Stimulated activated CD4-positive, alpha-beta T cell treated with anti-CD3 and anti-CD28 coated beads, Interleukin-2, amount 100 ng/mL, for 24 hours (primary cell): ENCODE data around the gene MRM3.
"Not testable (repeated sequence)": the region's sequence is repeated elsewhere in the genome, so short reads cannot be mapped to it uniquely, and the experiment has no call there.

Experiments used
- DNase-seq, 2 donors: peaks; one replicate each; pipeline ENCODE4 v3.0.0-alpha.2; 2020

The MRM3 gene

DNA sequence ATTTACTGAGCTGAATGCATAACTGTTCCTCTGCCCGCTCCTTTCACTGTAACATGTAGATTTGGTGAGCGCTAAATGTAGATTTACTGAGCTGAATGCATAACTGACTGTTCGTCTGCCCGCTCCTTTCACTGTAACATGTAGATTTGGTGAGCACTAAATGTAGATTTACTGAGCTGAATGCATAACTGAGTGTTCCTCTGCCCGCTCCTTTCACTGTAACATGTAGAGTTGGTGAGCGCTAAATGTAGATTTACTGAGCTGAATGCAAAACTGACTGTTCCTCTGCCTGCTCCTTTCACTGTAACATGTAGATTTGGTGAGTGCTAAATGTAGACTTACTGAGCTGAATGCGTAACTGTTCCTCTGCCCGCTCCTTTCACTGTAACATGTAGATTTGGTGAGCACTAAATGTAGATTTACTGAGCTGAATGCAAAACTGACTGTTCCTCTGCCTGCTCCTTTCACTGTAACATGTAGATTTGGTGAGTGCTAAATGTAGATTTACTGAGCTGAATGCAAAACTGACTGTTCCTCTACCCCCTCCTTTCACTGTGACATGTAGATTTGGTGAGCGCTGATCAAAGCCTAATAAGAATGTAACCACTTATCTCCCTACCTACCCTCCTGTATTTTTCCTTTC lies 26.7 kb upstream of the MRM3 start:
- DNase-seq: not testable (repeated sequence)

DNA sequence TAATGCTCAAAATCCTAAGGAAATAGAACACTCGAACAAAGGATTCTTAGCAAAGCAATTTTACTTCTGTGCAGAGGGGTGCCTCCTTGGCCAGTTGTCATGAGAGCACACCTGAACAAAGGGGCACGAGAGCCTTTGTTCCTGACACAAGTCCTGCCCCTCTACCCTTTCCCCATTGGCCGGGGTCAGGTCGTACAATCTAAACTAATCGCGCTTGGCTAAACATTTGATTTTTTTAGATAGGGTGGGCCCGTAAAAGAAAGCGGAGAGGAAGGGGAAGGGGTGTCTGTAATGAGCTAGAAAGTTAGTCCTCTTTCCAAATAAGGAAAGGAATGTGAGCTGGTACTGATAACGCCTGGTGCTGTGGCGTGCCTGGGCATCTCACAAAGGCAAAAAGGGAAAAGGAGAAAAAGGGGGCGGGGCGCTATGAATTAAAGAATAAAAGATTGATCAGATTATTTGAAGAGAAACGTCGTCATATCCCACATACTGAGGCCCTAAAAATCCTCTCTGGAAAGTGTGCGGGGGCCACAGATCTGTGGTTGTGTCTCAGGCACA lies 26.1 kb upstream of the MRM3 start:
- DNase-seq: not testable (repeated sequence)

DNA sequence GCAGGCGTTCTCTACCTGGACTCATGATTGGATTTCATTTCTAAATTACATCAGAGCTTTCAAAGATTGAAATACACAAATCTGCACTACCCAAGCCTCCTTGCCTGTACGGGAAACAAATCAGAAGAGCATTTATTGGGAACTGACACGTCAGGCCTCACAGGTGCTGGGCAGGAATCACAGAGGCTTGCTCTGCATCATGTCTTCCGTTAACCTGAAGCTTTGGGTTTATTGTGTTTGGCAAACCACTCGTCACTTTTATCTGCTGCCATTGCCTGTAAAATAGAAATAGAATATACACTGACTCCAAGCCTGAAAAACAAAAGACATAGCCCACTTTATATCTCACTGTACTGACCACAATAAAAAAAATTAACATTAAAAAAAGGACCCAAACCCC lies 22.2 kb upstream of the MRM3 start:
- DNase-seq: no peak

DNA sequence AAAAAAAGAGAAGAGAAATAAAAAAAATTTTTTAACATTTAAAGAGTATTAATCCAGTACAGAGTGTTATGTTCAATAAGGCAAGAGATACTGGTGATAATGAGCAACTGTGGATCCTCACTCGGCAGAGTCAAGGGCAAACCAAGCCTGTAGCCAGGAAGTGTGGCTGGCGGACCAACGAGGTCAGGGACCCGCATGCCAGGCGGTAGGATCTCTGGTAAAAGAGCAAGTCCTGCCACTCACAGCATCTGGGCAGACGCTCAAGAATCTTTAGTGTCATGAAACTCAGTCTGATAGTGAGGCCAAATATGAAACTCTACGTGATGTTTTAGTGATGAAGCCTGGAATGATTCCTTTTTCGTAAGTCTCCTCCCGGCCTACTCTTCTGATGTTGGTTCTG lies 21.8 kb upstream of the MRM3 start:
- DNase-seq: no peak

DNA sequence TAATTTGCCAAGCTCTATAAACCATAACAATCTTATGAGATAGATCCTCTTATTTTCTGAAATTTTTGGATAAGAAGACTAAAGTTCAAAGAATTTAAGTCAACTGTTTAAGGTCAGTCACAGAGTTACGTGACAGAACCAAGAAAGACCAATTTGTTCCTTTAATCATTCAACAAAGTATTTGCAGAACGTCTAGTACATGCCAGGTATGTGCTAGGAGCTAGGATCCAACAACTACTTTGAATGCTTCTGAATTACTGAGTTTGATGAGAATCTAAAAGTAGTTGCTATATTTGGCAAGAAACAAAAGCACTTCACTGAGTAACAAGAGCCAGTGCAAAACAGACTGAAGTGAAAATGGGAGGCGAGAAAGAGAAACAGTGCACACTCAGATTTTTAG lies 15.1 kb upstream of the MRM3 start:
- DNase-seq: no peak

DNA sequence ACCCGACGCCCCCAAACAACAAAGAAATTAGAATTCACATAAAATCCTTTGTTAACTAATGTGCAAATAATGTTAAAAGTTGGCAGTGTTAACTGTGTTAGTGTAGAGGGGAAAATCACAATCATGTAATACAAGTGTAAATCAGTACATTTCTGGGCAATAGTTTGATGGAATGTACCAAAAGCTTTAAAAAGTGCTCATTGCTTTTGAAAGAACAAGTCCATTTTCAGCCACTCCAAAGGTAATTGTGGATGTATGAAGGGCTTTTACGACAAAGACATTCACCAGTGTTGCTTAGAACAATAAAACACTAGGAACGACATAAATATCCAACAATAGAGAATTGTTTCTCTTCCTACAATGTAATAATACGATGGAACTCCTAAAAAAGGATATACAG lies 9.1 kb upstream of the MRM3 start:
- no peak for DNase-seq

DNA sequence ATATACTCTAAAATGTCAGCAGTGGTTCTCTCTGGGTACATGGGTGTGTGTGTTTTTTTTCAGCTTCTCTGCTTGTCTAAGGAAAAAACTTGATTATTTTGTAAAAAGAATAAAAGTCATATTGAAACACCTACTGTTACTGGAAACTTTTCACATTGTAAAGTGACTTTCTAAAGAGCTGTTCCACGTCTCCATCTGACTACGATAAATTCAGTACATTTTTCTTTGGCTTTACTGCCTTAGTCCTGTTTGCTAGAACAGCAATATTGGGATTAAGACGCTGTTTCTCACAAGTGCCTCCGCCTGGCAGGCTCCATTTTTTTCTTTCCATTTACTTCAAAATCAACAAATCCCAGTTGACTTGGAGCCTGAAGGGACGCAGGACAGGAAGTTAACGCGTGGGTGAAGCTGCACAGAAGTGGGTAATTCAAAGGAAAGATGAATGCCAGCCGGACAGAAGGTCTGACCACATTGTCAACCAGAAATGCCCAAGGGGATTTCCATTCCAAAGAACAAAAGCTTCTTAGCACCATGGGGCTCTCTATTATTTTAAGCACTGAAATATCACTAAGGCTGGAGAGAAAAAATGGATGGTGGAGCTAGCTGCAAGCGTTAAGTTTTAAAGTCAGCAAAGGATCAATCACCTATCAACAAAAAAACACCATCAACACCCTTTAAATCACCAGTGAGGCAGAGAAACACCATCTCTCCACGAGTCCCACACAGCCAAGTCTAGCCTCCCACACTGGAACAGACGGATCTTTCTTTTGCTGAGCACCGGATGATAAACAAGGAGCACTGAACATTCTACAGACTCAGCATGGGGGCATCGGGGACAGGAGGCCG lies 8.5 kb upstream of the MRM3 start:
- no peak for DNase-seq

DNA sequence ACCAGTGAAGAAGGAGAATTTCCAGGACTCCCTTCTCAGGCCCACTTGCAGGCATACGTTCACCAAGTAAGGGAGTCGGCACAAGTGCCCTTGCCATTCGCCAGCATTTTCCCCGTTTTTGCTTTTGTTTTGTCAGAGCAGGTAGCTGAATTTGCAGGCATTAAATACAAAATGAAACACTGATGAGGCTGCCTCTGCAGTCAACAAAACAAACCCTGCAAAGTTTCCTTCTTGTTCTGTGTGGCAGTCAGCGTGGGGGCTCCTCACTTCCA lies 7.9 kb upstream of the MRM3 start:
- no peak for DNase-seq

DNA sequence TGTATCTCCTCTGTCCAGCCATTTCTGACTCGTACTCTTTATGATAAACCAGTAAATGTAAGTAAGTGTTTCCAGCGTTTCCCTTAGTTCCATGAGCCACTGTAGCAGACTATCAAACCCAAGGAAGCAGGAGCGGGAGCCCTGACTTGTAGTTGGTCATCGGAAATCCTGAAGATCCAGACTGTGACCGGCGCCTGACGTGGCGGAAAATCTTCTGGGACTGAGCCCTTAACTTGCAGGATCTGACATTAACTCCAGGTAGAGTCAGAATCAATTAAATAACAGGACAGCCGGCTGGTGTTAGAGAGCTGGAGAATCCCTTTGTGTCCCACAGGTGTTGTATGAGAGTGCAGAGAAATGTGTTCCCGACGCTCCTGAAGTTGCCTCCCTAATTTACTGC lies 4.1 kb upstream of the MRM3 start:
- DNase-seq: no peak

DNA sequence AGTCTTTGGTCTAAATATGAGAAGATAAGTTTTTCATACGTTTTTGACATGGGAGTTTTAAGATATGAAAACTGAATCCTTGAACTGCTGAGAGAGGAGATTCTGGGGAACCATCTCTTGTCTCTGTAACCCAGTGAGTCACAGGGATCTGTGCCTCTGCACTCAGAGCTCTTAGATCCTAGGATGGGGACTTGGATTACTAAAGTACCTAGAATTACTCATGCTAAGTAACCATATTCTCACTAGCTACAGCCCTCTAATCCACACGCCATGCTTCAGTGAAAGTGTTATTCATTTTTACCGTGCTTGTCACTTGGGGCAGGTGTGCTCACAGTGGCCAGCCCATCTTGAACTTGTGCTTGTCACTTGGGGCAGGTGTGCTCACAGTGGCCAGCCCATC lies 2.0 kb downstream of the MRM3 start:
- no peak for DNase-seq

DNA sequence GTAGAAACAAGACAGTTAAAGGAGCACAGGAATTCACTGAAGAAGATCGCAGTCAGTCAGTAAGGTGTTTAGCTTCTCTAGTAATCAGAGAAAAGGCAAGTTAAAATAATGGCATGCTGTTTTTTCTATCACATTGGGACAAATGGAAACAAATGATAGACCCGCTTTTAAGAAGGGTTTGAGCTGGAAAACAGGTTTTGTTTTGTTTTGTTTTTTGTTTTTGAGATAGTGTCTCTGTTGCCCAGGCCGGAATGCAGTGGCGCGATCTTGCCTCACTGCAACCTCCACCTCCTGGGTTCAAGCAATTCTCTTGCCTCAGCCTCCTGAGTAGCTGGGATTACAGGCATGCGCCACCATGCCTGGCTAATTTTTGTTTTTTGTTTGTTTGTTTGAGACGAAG lies 3.7 kb downstream of the MRM3 start:
- DNase-seq: not testable (repeated sequence)

DNA sequence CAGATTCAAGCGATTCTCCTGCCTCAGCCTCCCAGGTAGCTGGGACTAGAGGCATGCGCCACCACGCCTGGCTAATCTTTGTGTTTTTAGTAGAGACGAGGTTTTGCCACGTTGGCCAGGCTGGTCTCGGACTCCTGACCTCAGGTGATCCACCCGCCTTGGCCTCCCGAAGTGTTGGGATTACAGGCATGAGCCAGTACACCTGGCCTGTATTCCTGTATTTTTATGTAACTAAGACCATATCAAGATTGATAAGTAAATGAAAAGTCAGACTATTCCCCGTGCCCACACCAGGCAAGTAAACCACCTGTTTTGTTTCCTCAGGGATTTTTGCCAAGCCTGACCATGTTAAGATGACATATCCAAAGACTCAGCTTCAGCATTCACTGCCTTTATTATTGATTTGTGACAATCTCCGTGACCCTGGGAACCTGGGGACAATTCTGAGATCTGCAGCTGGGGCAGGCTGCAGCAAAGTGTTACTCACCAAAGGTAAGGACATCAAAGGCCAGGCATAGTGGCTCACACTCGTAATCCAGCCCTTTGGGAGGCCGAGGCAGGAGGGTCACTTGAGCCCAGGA lies 5.6 kb downstream of the MRM3 start:
- DNase-seq: no peak

DNA sequence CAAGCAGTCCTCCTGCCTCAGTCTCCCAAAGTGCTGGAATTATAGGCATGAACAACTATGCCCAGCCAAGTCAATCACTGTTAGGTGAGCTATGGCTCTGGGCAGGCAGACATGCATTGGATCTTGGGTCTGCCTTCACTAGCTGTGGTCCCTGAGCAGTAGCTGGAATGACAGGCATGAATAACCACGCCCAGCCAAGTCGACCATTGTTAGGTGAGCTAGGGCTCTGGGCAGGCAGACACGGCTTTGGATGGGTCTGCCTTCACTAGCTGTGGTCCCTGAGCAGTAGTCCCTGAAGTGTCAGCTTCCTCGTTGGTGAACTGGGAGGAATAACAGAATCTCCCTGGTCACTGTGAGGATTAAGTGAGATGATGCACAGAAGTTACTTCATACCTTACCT lies 6.4 kb downstream of the MRM3 start:
- DNase-seq: no peak

DNA sequence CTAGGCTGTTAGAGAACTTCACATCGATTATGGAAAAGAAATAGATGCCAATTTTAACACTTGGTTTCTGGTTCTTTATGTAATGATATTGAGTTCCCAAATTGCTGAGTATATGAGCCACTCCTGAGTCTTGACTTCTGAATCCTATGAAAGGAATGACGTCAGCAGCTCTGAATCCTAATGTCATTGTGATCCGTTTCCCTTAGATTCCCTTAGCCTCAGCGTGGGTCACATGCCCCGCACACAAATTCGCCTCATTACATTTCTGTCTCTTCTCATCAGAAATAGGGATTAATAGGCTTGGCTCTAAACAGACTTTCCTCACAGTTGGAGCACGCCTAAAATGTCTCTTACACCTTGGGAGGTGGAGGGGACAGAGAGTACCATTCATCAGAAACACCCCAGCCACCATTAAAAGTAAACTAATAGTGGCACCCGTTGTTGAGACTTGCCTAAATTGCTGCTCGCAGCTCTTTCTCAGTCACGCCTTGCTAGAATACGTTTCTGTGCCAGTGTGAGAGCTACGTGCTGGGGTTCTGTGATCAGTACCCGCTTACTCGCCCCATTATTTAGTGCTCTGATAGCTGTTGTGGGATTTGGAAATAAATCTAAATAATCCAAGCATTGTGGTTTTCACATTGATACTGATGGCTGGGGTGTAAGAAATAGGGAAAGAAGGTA lies 7.1 kb downstream of the MRM3 start:
- no peak for DNase-seq

DNA sequence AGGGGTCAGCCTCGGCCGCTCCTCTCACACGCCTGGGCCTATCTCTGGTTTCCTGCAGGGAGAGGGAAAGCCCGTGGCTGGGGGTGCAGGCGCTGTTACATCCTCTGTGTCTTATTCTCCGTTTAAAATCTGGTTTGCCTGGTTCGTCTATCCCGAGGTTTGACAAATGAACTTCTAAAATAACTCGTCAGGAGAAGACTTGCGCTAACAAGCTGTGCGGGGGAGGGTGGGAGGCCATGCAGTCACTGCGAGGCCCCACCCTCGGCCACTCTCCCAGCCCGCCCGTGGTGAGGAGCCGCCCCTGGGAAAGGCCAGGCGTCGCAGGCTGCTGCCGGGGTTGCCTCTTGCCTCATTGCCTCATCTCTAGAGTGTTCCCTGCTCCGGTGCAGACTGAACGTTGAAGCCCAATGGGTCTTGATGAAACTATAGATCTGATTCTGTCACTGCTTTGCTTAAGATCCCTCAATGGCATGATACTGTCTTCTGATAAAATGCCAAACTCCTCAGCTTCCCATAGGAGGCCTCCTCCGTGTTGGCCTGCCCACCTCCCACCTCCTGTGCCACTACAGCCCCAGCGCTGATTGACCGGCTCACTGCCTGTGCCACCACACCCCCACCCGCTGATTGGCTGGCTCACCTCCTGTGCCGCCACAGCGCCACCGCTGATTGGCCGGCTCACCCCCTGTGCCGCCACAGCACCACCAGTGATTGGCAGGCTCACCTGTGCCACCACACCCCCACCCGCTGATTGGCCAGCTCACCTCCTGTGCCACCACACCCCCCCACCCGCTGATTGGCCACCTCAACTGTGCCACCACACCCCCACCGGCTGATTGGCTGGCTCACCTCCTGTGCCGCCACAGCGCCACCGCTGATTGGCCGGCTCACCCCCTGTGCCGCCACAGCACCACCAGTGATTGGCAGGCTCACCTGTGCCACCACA lies 8.0 kb downstream of the MRM3 start:
- not testable (repeated sequence) for DNase-seq

DNA sequence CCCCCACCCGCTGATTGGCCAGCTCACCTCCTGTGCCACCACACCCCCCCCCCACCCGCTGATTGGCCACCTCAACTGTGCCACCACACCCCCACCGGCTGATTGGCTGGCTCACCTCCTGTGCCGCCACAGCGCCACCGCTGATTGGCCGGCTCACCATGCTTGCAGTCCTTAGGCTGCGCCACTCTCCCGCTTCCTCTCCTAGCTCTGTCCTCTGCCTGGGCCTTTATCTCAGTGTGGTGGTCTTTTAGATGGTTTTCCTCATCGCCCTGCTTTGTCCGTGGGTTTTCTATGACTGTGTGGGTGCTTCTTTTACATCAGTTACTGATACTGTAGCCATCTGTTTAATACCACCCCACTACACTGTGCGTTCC lies 8.7 kb downstream of the MRM3 start:
- not testable (repeated sequence) for DNase-seq

DNA sequence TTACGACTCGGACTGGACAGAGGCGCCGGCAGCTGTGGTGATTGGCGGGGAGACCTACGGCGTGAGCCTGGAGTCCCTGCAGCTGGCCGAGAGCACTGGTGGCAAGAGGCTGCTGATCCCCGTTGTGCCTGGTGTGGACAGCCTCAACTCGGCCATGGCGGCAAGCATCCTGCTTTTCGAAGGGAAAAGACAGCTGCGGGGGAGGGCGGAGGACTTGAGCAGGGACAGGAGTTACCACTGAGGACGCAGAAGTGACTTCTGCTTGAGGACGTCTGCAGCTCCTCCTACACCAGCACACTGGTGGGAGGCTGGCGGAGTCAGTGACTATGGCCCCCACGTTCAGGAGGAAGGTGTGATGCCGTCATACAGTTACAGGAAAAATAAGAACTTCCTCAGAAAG lies 9.7 kb downstream of the MRM3 start:
- no peak for DNase-seq

DNA sequence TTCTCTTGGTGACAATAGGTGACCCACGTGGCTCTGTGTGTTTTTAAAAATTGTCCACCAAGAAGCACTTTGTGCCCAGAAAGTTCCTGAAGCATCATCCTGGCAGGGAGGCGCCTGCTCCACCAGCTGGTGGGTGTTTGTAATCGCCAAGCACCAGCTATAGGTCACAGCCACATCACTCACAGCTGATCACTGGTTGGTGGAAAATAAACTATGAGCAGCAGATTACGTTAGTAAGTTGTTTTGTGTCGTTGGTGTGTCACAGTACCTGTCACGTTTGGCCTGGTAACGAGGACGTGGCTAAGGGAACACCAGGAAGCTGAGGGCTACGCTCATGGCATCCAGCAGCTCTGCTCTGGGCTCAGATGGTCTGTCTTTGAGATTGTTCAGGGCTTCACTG lies 10.1 kb downstream of the MRM3 start:
- no peak for DNase-seq

DNA sequence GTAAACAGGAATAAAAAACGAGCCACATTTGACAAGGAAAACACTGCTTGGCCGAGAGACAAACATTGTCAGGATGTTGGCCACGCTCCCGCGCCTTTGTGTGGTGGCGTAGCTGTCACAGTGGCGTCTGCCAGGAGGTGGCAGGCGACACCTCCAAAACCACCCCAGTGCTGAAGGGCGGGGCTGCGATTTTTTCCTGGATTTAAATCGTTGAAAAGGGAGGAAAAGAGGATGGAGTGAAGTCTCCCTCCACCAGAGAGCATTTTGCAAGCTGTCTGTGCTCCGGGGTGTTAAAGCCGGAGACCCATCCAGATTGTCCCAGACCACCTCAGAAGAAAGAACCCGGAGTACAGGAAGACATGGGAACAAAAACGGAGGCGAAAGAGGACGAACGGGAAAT lies 12.7 kb downstream of the MRM3 start:
- DNase-seq: peak; percentile 47 to 54

DNA sequence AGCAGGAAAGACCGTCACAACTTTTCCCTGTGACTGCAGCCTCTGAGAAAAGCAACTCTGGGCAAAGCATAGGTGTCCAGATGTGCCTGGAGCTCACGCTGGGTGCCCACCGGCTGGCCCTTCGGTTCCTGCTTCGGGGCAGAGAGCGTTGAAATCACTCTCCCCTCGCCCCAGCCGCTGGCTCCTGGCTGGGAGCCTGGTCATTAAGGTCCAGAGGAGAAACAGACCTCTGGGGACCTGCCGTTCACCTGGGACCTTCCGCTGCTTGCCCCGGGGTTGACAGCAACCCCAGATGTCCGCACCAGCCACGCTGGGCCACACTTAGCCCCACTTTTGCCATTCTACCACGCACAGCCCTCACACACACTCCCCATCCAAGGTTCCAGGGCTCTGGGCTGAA lies 13.1 kb downstream of the MRM3 start:
- DNase-seq: no peak

DNA sequence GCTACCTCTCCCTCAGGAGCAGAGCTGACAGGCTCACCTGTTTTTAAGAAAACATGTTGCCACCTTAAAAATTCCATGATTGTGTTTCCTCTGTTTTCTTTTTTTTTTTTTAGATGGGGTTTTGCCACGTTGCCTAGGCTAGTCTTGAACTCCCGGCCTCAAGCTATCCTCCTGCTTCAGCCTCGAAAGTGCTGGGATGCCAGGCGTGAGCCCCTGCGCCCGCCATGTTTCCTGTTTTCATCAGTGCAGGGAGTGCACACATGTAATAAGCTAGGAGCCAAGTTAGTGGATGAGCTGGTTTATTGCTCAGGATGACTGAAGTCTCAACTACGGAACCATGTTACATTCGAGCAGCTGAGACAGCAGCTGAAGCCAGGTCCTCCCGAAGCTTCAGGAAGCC lies 13.6 kb downstream of the MRM3 start:
- no peak for DNase-seq

DNA sequence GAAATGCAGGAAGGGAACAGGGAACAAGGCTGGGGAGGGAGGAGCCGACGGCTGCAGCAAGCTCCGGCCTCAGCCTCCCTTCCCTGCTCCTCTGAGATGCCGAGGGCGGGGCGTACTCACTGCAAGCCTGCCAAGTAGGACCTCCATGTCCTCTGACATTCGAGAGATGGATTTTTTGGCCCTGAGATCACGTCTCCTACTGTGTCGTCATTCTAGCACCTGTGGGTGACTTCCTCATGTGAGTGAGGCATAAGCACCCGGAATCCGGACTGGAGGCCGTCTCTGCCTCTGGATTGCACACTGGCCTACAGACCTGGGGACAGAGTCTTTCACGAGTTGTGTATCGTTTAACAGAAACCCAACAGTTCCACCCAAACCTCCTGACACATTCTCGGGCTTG lies 14.5 kb downstream of the MRM3 start:
- no peak for DNase-seq
